Kidney (tissue), 14 donors: ENCODE results near the gene DNAJC12. TPM values are rescaled to one million over a fixed set of nuclear protein-coding genes. Genes with fewer than 3 reads are reported as not detected.

Experiments used
- DNase-seq, 5 donors: peaks; one replicate each; pipeline ENCODE4 v3.0.0-alpha.2; 2013 to 2020
- FAIRE-seq: peaks from 2 replicates; lab custom pipeline; 2012; peaks lifted over from hg19 to GRCh38; lab: Jason Lieb, UNC
- H3K27ac ChIP-seq, 2 donors: one replicate each; pipeline ENCODE4 v1.7.0; 2013; ENCODE audit warnings: low read depth in 2 of 2, low read length in 2 of 2, inconsistent platforms in 1 of 2
- H3K27me3 ChIP-seq: one replicate; pipeline ENCODE4 v1.7.1; 2013; ENCODE audit warnings: low read length, inconsistent platforms; ENCODE audit not compliant: control insufficient read depth, insufficient read depth
- H3K36me3 ChIP-seq, 3 donors: one replicate each; pipeline versions ENCODE4 v1.7.0 to v1.7.1; 2013; ENCODE audit warnings: low read length in 3 of 3, control low read depth in 1 of 3, inconsistent platforms in 1 of 3; ENCODE audit not compliant: insufficient read depth in 3 of 3, control insufficient read depth in 2 of 3
- H3K4me1 ChIP-seq, 3 donors: one replicate each; pipeline versions ENCODE4 v1.7.0 to v1.7.1; 2013; ENCODE audit warnings: low read length in 3 of 3, inconsistent platforms in 1 of 3, low read depth in 1 of 3; ENCODE audit not compliant: control insufficient read depth in 2 of 3, insufficient read depth in 2 of 3
- H3K4me3 ChIP-seq, 3 donors: one replicate each; pipeline versions ENCODE4 v1.7.0 to v1.8.1; 2013; ENCODE audit warnings: low read length in 3 of 3, control low read depth in 1 of 3, inconsistent platforms in 1 of 3
- H3K9ac ChIP-seq, 3 donors: one replicate each; pipeline versions ENCODE4 v1.7.0 to v1.7.1; 2013; ENCODE audit warnings: low read length in 3 of 3, control low read depth in 1 of 3, inconsistent platforms in 1 of 3
- H3K9me3 ChIP-seq, 3 donors: one replicate each; pipeline versions ENCODE4 v1.7.0 to v1.7.1; 2013; ENCODE audit warnings: low read length in 3 of 3, control low read depth in 1 of 3, inconsistent platforms in 1 of 3; ENCODE audit not compliant: control insufficient read depth in 2 of 3, insufficient read depth in 1 of 3
- CTCF ChIP-seq: IDR thresholded peaks from 3 replicates; pipeline ENCODE4 v1.5.1; 2012; ENCODE audit warnings: mild to moderate bottlenecking, moderate library complexity, borderline replicate concordance; ENCODE audit not compliant: insufficient read depth; ENCODE audit errors: extremely low read depth
- intact Hi-C: fragments of 100-400 bp; cut with DNase I; formaldehyde crosslinking; loops from one replicate; pipeline ENCODE4 v1.11.1; 2022
- polyA plus RNA-seq: library from polyadenylated mRNA; stranded (reverse); fragments of 350-450 nt; fragmentation: Illumina TruSeq; extraction: RNeasy Lipid Tissue Mini Kit (QIAGEN cat#74804); gene quantifications from one replicate; pipeline ENCODE4 v1.2.3, GENCODE V29; 2014; ENCODE audit warnings: low read depth, low replicate concordance; ENCODE audit not compliant: insufficient read depth
- total RNA-seq: library from RNA; stranded (reverse); fragmentation: NEBNext Ultra II Directional; extraction: Animal tissue kit (Norgen Biotek cat#: 25700); gene quantifications from one replicate; pipeline ENCODE4 v1.2.1, GENCODE V29; 2021
- donor health status: control.
- donor health status: control.
- donor health status: control.
- donor health status: control.
- donor health status: control.
- donor health status: DM: yes; HTN: yes; CAD: no.
- donor health status: Normal renal cell carcinoma (clear cell type).

Gene DNAJC12
- total and polyA plus RNA-seq, 2 donors from 2014 or later, result 2.5 to 33.9 TPM

GRCh38 chr10:67827811-67828210 is 10.2 kb downstream of the DNAJC12 start:
- Histone ChIP-seq H3K4me1 (no peaks in the 10 kb centered on the region), H3K27ac (peak overlapping the region; percentile 7 to 72), H3K36me3 (no peaks in the 10 kb centered on the region), H3K9me3 (no peaks in the 10 kb centered on the region), H3K27me3 (no peaks in the 10 kb centered on the region), H3K9ac (no peak overlapping the region), H3K4me3 (peak overlapping the region in 2 of 3 donors; percentile 28 to 41)
- intact Hi-C loops, result no loop called here
- no peak for TF ChIP-seq CTCF
- no peak for FAIRE-seq
- DNase-seq, result no peak

- DNase-seq (no peak), FAIRE-seq (no peak)
- Histone ChIP-seq H3K36me3 (no peaks in the 10 kb centered on the region), H3K9me3 (no peaks in the 10 kb centered on the region), H3K27me3 (no peaks in the 10 kb centered on the region), H3K27ac (peak overlapping the region in 1 of 2 donors; percentile 3), H3K4me3 (no peak overlapping the region), H3K9ac (no peak overlapping the region), H3K4me1 (no peaks in the 10 kb centered on the region)
- no peak for TF ChIP-seq CTCF
- intact Hi-C loops, result no loop called here
These were observed 18.2 kb downstream of the DNAJC12 start for GRCh38 chr10:67819768-67820204.

GRCh38 chr10:67818323-67818722 is 19.7 kb downstream of the DNAJC12 start:
- no peaks in the 10 kb centered on the region for H3K4me1 ChIP-seq
- H3K9me3 ChIP-seq, result no peaks in the 10 kb centered on the region
- H3K27ac ChIP-seq, result peak overlapping the region in 1 of 2 donors; percentile 3
- H3K9ac ChIP-seq, result no peak overlapping the region
- no peaks in the 10 kb centered on the region for H3K36me3 ChIP-seq
- no peaks in the 10 kb centered on the region for H3K27me3 ChIP-seq
- intact Hi-C loops, result no loop called here
- no peak overlapping the region for H3K4me3 ChIP-seq
- DNase-seq, result peak in 1 of 5 donors; percentile 24
- TF ChIP-seq CTCF, result no peak
- no peak for FAIRE-seq

GRCh38 chr10:67816719-67817118 is 21.3 kb downstream of the DNAJC12 start:
- no peaks in the 10 kb centered on the region for H3K36me3 ChIP-seq
- H3K4me3 ChIP-seq, result no peak overlapping the region
- intact Hi-C loops, result no loop called here
- no peaks in the 10 kb centered on the region for H3K9me3 ChIP-seq
- DNase-seq (no peak), FAIRE-seq (no peak)
- no peaks in the 10 kb centered on the region for H3K4me1 ChIP-seq
- no peak overlapping the region for H3K27ac ChIP-seq
- H3K27me3 ChIP-seq, result no peaks in the 10 kb centered on the region
- no peak for TF ChIP-seq CTCF
- H3K9ac ChIP-seq, result no peak overlapping the region
